MM.1S (cell line): ENCODE results near the gene ZNF491.
"Not testable (repeated sequence)": the region's sequence is repeated elsewhere in the genome, so short reads cannot be mapped to it uniquely, and the experiment has no call there.

ENCODE experiments used
- DNase-seq: peaks from one replicate; pipeline ENCODE4 v3.0.0-alpha.2; 2015
- H2AFZ ChIP-seq: fragments of 300-600 bp; sonication (generic); 2 replicates; pipeline ENCODE4 v1.6.0; 2016; ENCODE audit warnings: antibody characterized with exemption, low read length
- H3F3A ChIP-seq: fragments of 300-600 bp; sonication (generic); 2 replicates; pipeline ENCODE4 v1.6.1; 2016; ENCODE audit warnings: mild to moderate bottlenecking, antibody characterized with exemption, low read length, moderate library complexity, mixed read lengths; ENCODE audit not compliant: insufficient read depth
- H3K27ac ChIP-seq: fragments of 300-600 bp; sonication (generic); 2 replicates; pipeline ENCODE4 v1.5.1; 2016; ENCODE audit warnings: mild to moderate bottlenecking, low read length
- H3K27me3 ChIP-seq: fragments of 300-600 bp; sonication (generic); replicated peaks from 2 replicates; pipeline ENCODE4 v1.6.0; 2016; ENCODE audit warnings: low read length; ENCODE audit not compliant: insufficient read depth
- H3K36me3 ChIP-seq: fragments of 300-600 bp; sonication (generic); replicated peaks from 2 replicates; pipeline ENCODE4 v1.6.1; 2016; ENCODE audit warnings: mild to moderate bottlenecking, low read length, mixed read lengths; ENCODE audit not compliant: insufficient read depth
- H3K4me1 ChIP-seq: fragments of 300-600 bp; sonication (generic); 2 replicates; pipeline ENCODE4 v1.6.1; 2016; ENCODE audit warnings: low read length, mixed read lengths
- H3K4me2 ChIP-seq: fragments of 300-600 bp; sonication (generic); 2 replicates; pipeline ENCODE4 v1.6.0; 2016; ENCODE audit warnings: low read depth, low read length
- H3K4me3 ChIP-seq: fragments of 300-600 bp; sonication (generic); 2 replicates; pipeline ENCODE4 v1.5.1; 2016; ENCODE audit warnings: low read length, mixed read lengths
- H3K79me2 ChIP-seq: fragments of 300-600 bp; sonication (generic); 2 replicates; pipeline ENCODE4 v1.6.1; 2016; ENCODE audit warnings: mixed run types, low read length, mixed read lengths
- H3K9ac ChIP-seq: fragments of 300-600 bp; sonication (generic); 2 replicates; pipeline ENCODE4 v1.6.1; 2016; ENCODE audit warnings: low read length, mixed read lengths
- H3K9me2 ChIP-seq: fragments of 300-600 bp; sonication (generic); replicated peaks from 2 replicates; pipeline ENCODE4 v1.6.1; 2016; ENCODE audit warnings: mild to moderate bottlenecking, low read length, mixed read lengths; ENCODE audit not compliant: insufficient read depth
- H3K9me3 ChIP-seq: fragments of 300-600 bp; sonication (generic); replicated peaks from 2 replicates; pipeline ENCODE4 v1.6.1; 2016; ENCODE audit warnings: mild to moderate bottlenecking, low read length, mixed read lengths; ENCODE audit not compliant: insufficient read depth
- H4K20me1 ChIP-seq: fragments of 300-600 bp; sonication (generic); 2 replicates; pipeline ENCODE4 v1.6.1; 2016; ENCODE audit warnings: mild to moderate bottlenecking, low read length, moderate library complexity, mixed read lengths; ENCODE audit not compliant: insufficient read depth
- CTCF ChIP-seq: fragments of 300-600 bp; sonication (generic); IDR thresholded peaks from 2 replicates; pipeline ENCODE4 v1.5.1; 2016; ENCODE audit warnings: antibody characterized with exemption, low read length, mixed read lengths
- EZH2 ChIP-seq: fragments of 300-600 bp; sonication (generic); optimal IDR thresholded peaks from 2 replicates; pipeline ENCODE3; 2017; ENCODE audit warnings: low read depth, mild to moderate bottlenecking, antibody characterized with exemption, low read length, mixed read lengths
- EZH2phosphoT487 ChIP-seq: fragments of 300-600 bp; sonication (generic); IDR thresholded peaks from 2 replicates; pipeline ENCODE4 v1.6.1; 2018; ENCODE audit warnings: antibody characterized with exemption, low read length

ZNF491 gene

GRCh38 chr19:11832253-11832912 is 34.1 kb downstream of the ZNF491 start:
- H3K27ac ChIP-seq: no peak overlapping the region
- no peaks in the 10 kb centered on the region for H3K9me3 ChIP-seq
- H2AFZ ChIP-seq: no peak overlapping the region
- H3K4me2 ChIP-seq: no peak overlapping the region
- H3K27me3 ChIP-seq: no peaks in the 10 kb centered on the region
- H3K9me2 ChIP-seq: no peaks in the 10 kb centered on the region
- no peaks in the 10 kb centered on the region for H3K4me1 ChIP-seq
- H3F3A ChIP-seq: no peaks in the 10 kb centered on the region
- no peak overlapping the region for H3K9ac ChIP-seq
- no peaks in the 10 kb centered on the region for H4K20me1 ChIP-seq
- no peaks in the 10 kb centered on the region for H3K79me2 ChIP-seq
- TF ChIP-seq CTCF: no peak
- no peak for TF ChIP-seq EZH2phosphoT487
- no peak for TF ChIP-seq EZH2
- H3K36me3 ChIP-seq: peaks cover 8% of the 10 kb centered on the region
- no peak overlapping the region for H3K4me3 ChIP-seq
- no peak for DNase-seq

GRCh38 chr19:11833541-11833940 is 35.2 kb downstream of the ZNF491 start:
- Histone ChIP-seq H3K9me3 (no peaks in the 10 kb centered on the region), H3K4me1 (no peaks in the 10 kb centered on the region), H3K27me3 (no peaks in the 10 kb centered on the region), H3K27ac (no peak overlapping the region), H3K9ac (no peak overlapping the region), H3K36me3 (peaks cover 8% of the 10 kb centered on the region), H3K79me2 (no peaks in the 10 kb centered on the region), H3K9me2 (no peaks in the 10 kb centered on the region), H4K20me1 (no peaks in the 10 kb centered on the region), H3K4me2 (no peak overlapping the region), H3F3A (no peaks in the 10 kb centered on the region), H3K4me3 (no peak overlapping the region), H2AFZ (no peak overlapping the region)
- no peak for DNase-seq
- TF ChIP-seq EZH2phosphoT487: no peak
- no peak for TF ChIP-seq CTCF

- H3K4me3 ChIP-seq, H3K27me3 ChIP-seq, H3K9me2 ChIP-seq, H3K4me2 ChIP-seq, DNase-seq, H3K9me3 ChIP-seq, H3K79me2 ChIP-seq, H3F3A ChIP-seq, H4K20me1 ChIP-seq, H3K27ac ChIP-seq, H3K9ac ChIP-seq, H3K36me3 ChIP-seq, H2AFZ ChIP-seq, H3K4me1 ChIP-seq: not testable (repeated sequence)
Measured at GRCh38 chr19:11835626-11836066, 37.3 kb downstream of the ZNF491 start.

GRCh38 chr19:11843722-11844121 is 45.4 kb downstream of the ZNF491 start:
- Histone ChIP-seq H3K4me2 (no peak overlapping the region), H3F3A (no peaks in the 10 kb centered on the region), H3K27ac (no peak overlapping the region), H3K79me2 (no peaks in the 10 kb centered on the region), H3K4me1 (no peaks in the 10 kb centered on the region), H4K20me1 (no peaks in the 10 kb centered on the region), H3K36me3 (no peaks in the 10 kb centered on the region), H3K9me2 (no peaks in the 10 kb centered on the region), H2AFZ (no peak overlapping the region), H3K9ac (no peak overlapping the region), H3K4me3 (no peak overlapping the region), H3K27me3 (no peaks in the 10 kb centered on the region), H3K9me3 (no peaks in the 10 kb centered on the region)
- DNase-seq: no peak
- TF ChIP-seq CTCF: no peak
- TF ChIP-seq EZH2phosphoT487: no peak
- TF ChIP-seq EZH2: no peak

- H3F3A ChIP-seq, H3K4me3 ChIP-seq, H3K9me2 ChIP-seq, H3K4me2 ChIP-seq, H4K20me1 ChIP-seq, H3K79me2 ChIP-seq, H2AFZ ChIP-seq, H3K9me3 ChIP-seq, H3K9ac ChIP-seq, DNase-seq, H3K27me3 ChIP-seq, H3K36me3 ChIP-seq, H3K27ac ChIP-seq, H3K4me1 ChIP-seq: not testable (repeated sequence)
Measured at GRCh38 chr19:11847615-11848014, 49.3 kb downstream of the ZNF491 start.
